IgD-negative memory B cell (primary cell): ENCODE data around the gene KLF14. TPM values are rescaled to one million over a fixed set of nuclear protein-coding genes. Genes with fewer than 3 reads are reported as not detected.
"Not testable (repeated sequence)": the region's sequence is repeated elsewhere in the genome, so short reads cannot be mapped to it uniquely, and the experiment has no call there.

Experiments used
- H3K27ac Mint-ChIP-seq, 3 donors: one replicate each; pipeline ENCODE4 v1.8.0; 2020 to 2022; ENCODE audit warnings: mild to moderate bottlenecking in 3 of 3, mixed read lengths in 3 of 3, moderate library complexity in 1 of 3
- H3K27me3 Mint-ChIP-seq: one replicate; pipeline ENCODE4 v1.8.0; 2021; ENCODE audit warnings: mixed read lengths
- H3K36me3 Mint-ChIP-seq: one replicate; pipeline ENCODE4 v1.8.0; 2020; ENCODE audit warnings: mild to moderate bottlenecking, mixed read lengths
- H3K4me1 Mint-ChIP-seq, 3 donors: one replicate each; pipeline ENCODE4 v1.8.0; 2020 to 2022; ENCODE audit warnings: mixed read lengths in 3 of 3, mild to moderate bottlenecking in 1 of 3
- H3K4me3 Mint-ChIP-seq, 4 donors: one replicate each; pipeline ENCODE4 v1.8.0; 2020 to 2022; ENCODE audit warnings: mild to moderate bottlenecking in 4 of 4, mixed read lengths in 4 of 4, moderate library complexity in 3 of 4
- H3K9me3 Mint-ChIP-seq, 3 donors: one replicate each; pipeline ENCODE4 v1.8.0; 2020 to 2021; ENCODE audit warnings: mixed read lengths in 3 of 3, mild to moderate bottlenecking in 1 of 3
- polyA plus RNA-seq: library from polyadenylated mRNA; unstranded; fragments of 300-500 nt; fragmentation: Illumina TruSeq; gene quantifications from one replicate; pipeline ENCODE4 v1.2.3, GENCODE V29; 2021

The KLF14 gene
- polyA plus RNA-seq, result 0.11 TPM

DNA sequence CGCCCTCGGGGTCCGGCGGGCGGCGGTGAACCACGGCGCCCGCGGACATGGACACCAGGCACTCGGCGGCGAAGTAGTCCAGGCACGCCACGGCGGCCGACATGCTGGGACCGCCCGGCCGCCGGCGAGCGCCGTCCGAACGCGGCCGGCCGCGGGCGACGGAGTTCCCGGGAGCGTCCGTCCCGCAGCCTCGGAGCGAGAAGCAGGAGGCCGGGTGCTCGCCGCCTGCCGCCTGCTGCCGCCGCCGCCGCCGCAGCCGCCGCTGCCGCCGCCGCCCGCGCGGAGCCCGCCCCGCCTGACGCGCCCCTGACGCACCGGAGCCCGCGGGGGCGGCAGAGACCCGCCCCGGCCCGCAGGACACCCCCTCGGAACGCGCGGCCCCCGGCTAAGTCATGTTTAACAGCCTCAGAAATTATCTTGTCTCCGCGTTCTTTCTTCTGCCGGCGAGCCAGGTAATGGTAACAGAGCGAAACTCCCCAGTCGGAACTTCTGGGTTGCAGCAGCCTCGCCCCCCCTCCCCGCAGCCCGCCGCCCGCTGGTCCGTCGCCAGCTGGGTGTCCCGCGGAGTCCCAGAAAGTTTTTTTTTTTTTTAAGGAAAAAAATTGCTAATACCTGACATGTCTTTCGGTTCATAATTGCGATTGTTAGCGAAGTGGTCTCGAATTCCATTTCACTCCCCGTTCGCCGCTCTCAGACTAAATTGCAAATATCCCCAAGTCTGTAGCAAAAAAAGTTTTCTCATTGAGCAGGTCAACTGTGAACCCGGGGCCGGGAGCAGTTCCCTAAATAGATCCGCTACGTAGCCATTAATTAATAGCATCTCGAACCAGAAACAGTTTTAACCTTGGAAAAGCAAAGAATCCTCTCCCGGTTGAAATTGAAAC lies at the start of gene KLF14:
Gene KLF14 (minus strand): TSS at position 277 of the 884 bp plus-strand sequence. CDS start 174 bp downstream, at position 103.
- H3K36me3 Mint-ChIP-seq, result peaks cover 3% of the 10 kb centered on the region
- H3K4me3 Mint-ChIP-seq, result peak within 1 kb of the TSS; percentile 86 to 95 (median 91)
- peaks cover 55% of the 10 kb centered on the region for H3K27me3 Mint-ChIP-seq
- H3K4me1 Mint-ChIP-seq, result peaks cover 1 to 14% (median 2%) of the 10 kb centered on the region in 3 donors
- peaks cover 0 to 2% (median 0%) of the 10 kb centered on the region in 3 donors for H3K9me3 Mint-ChIP-seq
- peak within 1 kb of the TSS; percentile 19 to 90 (median 75) for H3K27ac Mint-ChIP-seq

DNA sequence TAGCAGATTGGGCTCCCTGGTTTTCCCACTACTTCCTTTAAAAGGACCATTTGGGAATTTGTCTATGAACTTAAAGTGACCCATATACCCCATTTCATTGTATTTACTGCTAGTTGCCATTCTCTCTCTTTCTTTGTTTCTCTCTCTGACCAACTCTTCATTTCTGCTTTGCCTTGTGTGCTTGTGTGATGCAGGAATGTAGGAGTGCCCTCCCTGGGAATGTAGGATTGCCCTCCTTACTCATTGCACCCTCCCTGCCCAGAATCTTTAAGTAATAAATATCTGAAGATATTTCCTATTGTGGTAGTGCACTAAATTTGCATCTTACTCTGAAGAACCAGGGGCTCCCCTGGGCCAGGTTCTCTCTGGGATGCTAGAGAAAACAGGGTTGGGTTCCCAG lies 47.3 kb upstream of the KLF14 start:
- H3K27me3 Mint-ChIP-seq, result peaks cover 16% of the 10 kb centered on the region
- no peak overlapping the region for H3K4me3 Mint-ChIP-seq
- peaks cover 0 to 4% (median 3%) of the 10 kb centered on the region in 3 donors for H3K9me3 Mint-ChIP-seq
- H3K36me3 Mint-ChIP-seq, result no peaks in the 10 kb centered on the region
- no peak overlapping the region for H3K27ac Mint-ChIP-seq
- H3K4me1 Mint-ChIP-seq, result no peaks in the 10 kb centered on the region

DNA sequence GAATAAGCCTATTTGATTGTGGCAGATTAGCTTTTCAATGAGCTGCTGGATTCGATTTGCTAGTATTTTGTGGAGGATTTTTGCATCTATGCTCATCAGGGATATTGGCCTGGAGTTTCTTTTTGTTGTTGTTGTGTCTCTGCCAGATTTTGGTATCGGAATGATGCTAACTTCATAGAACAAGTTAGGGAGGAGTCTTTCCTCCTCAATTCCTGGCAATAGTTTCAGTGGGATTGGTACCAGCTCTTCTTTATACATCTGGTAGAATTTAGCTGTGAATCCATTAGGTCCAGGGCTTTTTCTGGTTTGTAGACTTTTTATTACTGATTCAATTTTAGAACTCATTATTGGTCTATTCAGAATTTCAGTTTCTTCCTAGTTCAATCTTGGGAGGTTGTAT lies 43.4 kb upstream of the KLF14 start:
- Mint-ChIP-seq H3K36me3 (no peaks in the 10 kb centered on the region), H3K4me1 (no peaks in the 10 kb centered on the region), H3K9me3 (peaks cover 2 to 5% (median 4%) of the 10 kb centered on the region in 3 donors), H3K27ac (no peak overlapping the region), H3K4me3 (no peak overlapping the region), H3K27me3 (peaks cover 19% of the 10 kb centered on the region)

DNA sequence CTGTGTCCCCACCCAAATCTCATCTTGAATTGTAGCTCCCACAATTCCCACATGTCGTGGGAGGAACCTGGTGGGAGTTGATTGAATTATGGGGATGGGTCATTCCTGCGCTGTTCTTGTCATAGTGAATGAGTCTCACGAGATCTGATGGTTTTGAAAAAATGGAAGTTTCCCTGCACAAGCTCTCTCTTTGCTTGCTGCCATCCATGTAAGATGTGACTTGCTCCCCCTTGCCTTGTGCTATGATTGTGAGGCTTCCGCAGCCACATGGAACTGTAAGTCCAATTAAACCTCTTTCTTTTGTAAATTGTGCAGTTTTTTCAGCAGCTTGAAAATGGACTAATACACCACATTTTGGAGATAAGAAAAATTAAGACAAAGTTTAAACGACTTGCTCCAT lies 38.4 kb upstream of the KLF14 start:
- not testable (repeated sequence) for H3K27me3 Mint-ChIP-seq, H3K4me1 Mint-ChIP-seq, H3K36me3 Mint-ChIP-seq, H3K27ac Mint-ChIP-seq, H3K4me3 Mint-ChIP-seq
- peaks cover 14 to 37% (median 27%) of the 10 kb centered on the region in 3 donors for H3K9me3 Mint-ChIP-seq

DNA sequence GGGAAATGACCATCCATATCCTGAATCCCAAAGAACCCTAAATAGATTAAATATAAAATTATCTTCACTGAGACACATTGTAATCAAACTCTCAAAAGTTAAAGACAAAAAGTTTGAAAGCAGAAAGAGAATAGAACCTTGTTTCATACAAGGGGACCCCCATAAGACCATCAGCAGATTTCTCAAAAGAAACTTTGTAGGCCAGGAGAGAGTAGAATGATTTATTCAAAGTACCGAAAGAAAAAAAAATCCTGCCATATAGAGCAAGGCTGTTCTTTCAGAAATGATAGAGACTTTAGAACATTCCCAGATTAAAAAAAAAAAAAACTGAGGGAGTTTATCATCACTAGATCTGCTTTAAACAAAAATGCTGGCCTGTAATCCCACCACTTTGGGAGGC lies 34.8 kb upstream of the KLF14 start:
- peaks cover 14 to 51% (median 27%) of the 10 kb centered on the region in 3 donors for H3K9me3 Mint-ChIP-seq
- peaks cover 9% of the 10 kb centered on the region for H3K27me3 Mint-ChIP-seq
- H3K27ac Mint-ChIP-seq, result no peak overlapping the region

DNA sequence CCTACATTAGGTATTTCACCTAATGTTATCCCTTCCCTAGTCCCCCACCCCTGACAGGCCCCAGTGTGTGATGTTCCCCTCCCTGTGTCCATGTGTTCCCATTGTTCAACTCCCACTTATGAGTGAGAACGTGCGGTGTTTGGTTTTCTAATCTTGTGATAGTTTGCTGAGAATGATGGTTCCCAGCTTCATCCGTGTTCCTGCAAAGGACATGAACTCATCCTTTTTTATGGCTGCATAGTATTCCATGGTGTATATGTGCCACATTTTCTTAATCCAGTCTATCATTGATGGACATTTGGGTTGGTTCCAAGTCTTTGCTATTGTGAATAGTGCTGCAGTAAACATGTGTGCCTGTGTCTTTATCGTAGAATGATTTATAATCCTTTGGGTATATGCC lies 30.6 kb upstream of the KLF14 start:
- not testable (repeated sequence) for H3K36me3 Mint-ChIP-seq, H3K4me1 Mint-ChIP-seq, H3K27ac Mint-ChIP-seq, H3K27me3 Mint-ChIP-seq, H3K4me3 Mint-ChIP-seq
- peaks cover 5 to 27% (median 9%) of the 10 kb centered on the region in 3 donors for H3K9me3 Mint-ChIP-seq

More for the DNA sequence above, 34.8 kb upstream of the KLF14 start:
- Mint-ChIP-seq H3K4me1 (no peaks in the 10 kb centered on the region), H3K4me3 (no peak overlapping the region), H3K36me3 (peaks cover 7% of the 10 kb centered on the region)

DNA sequence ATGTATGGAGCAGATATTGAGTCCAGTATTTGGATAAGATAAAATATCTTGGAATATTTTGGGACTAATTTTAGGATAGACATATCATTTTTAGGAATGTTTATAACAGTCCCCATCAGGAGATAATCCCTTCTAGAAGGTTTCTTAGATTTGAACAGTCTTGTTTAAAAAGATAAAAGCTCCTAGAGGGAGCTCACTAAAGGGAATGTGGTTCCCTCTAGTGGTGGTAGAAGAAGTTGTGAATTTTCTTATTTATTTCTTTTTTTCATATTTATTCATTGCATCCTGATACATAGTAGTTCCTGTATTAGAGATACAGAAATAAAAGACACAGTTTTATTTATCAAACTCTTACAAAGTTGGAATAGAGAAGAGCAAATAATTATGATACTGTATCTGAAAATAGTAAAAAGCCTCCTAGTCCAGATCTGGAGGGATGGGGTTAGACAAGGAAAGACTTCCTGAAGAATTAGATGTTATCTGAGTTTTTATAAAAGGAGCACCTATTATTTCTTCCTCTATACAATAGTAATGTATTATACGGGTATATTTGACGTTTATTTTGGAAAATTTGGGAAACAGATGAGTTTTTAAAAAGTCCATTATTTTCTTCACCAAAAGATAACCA lies 24.5 kb upstream of the KLF14 start:
- Mint-ChIP-seq H3K27ac (no peak overlapping the region), H3K36me3 (no peaks in the 10 kb centered on the region), H3K9me3 (no peaks in the 10 kb centered on the region), H3K4me3 (no peak overlapping the region), H3K27me3 (no peaks in the 10 kb centered on the region), H3K4me1 (peaks cover 0 to 5% (median 1%) of the 10 kb centered on the region in 3 donors)

DNA sequence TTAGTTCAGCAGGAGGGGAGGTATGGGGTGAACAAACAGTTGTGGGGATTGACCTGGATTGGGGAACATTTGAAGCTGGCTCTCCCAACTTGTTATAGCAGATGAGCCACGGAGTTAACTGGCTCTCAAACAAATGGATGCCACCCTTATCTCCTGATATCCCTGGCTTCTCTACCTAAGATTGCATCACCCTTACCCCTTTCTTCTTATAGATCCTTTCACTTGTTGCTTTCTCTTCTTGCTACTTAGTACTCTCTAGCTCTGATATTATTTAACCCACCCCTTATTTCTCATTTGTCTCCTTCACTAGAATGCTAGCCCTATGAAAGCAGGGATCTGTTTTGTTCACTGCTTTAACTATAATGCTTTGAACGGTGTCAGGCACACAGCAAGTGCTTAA lies 22.3 kb upstream of the KLF14 start:
- peaks cover 4% of the 10 kb centered on the region for H3K27me3 Mint-ChIP-seq
- H3K36me3 Mint-ChIP-seq, result no peaks in the 10 kb centered on the region
- H3K27ac Mint-ChIP-seq, result peak overlapping the region in 1 of 3 donors; percentile 73
- no peaks in the 10 kb centered on the region for H3K9me3 Mint-ChIP-seq
- no peak overlapping the region for H3K4me3 Mint-ChIP-seq
- H3K4me1 Mint-ChIP-seq, result peaks cover 2 to 11% (median 5%) of the 10 kb centered on the region in 3 donors

DNA sequence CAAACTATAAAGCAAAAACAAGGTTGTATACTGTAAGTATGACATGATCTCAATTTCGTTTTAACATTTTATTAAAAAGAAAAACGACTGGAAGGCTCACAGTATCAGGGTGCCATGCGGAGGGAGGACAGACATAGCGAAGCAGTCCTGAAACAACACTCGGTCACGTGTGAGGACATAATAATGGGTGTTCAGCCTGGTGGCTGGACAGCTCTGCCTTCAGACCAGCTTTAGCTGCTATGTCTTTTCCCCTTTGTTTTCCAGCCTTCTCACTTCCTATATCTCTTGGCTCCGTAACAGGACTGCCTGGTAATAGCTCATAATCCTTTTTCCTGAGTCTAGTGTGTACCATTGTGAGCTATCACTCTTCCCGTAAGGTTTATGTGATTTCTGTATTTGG lies 18.4 kb upstream of the KLF14 start:
- H3K4me1 Mint-ChIP-seq, result peaks cover 4 to 8% (median 5%) of the 10 kb centered on the region in 3 donors
- H3K9me3 Mint-ChIP-seq, result no peaks in the 10 kb centered on the region
- peaks cover 4% of the 10 kb centered on the region for H3K27me3 Mint-ChIP-seq
- H3K27ac Mint-ChIP-seq, result no peak overlapping the region
- no peaks in the 10 kb centered on the region for H3K36me3 Mint-ChIP-seq
- H3K4me3 Mint-ChIP-seq, result no peak overlapping the region

DNA sequence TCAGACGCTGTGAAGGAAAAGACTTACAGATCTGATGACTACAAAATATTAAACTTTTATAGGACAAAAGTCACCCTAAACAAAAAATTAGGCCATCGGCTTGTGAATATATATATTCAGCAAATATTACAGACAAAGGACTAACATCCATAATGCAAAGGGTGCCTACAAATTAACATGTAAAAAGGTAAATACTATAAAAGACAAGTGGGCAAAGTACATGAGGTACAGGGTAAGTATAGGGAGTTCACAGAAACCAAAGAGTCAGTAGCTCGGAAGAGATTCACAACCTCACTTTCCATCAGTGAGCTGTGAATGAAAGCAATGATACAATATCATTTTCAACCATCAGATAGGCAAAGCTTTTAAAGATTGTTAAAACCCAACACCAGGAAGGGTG lies 16.7 kb upstream of the KLF14 start:
- Mint-ChIP-seq H3K4me1 (peaks cover 3 to 8% (median 4%) of the 10 kb centered on the region in 3 donors), H3K27ac (no peak overlapping the region), H3K9me3 (no peaks in the 10 kb centered on the region), H3K36me3 (no peaks in the 10 kb centered on the region), H3K4me3 (no peak overlapping the region), H3K27me3 (peaks cover 4% of the 10 kb centered on the region)

DNA sequence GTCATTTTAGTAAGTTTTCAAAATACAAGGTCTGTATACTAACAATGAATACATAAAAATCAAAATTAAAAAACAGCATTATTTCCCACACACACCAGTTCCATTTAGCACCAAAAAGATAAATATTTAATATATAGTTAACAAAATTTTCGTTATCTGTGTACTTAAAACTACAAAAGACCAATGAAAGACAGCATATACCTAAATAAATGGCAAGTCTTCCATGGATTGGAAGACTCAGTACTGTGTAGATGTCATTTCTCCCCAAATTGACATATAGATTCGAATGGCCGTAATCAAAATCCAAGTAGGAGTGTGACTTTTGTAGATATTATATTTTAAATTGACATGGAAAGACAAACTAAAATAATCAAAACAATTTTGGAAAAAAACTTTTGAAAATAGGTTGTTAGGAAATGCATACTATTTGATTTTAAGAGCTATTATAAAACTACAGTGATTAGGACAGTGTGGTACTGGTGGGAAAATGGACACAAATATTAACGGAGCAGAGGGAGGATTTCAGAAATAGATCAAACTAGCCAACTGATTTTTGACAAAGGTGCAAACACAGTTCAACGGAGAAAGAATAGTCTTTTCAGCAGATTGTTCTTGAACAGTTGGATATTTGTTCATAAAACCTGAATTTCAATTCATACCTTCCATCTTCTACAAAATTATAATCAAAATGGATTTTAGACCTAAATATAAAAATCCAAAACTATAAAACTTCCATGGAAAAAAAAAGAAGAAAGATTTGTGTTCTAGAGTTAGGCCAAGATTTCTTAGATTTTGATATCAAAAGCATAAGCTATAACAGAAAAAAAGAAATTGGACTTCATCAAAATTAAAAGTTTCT lies 14.8 kb upstream of the KLF14 start:
- no peak overlapping the region for H3K4me3 Mint-ChIP-seq
- no peak overlapping the region for H3K27ac Mint-ChIP-seq
- H3K9me3 Mint-ChIP-seq, result no peaks in the 10 kb centered on the region
- no peaks in the 10 kb centered on the region for H3K36me3 Mint-ChIP-seq
- H3K27me3 Mint-ChIP-seq, result peaks cover 7% of the 10 kb centered on the region
- H3K4me1 Mint-ChIP-seq, result peaks cover 3 to 8% (median 4%) of the 10 kb centered on the region in 3 donors

DNA sequence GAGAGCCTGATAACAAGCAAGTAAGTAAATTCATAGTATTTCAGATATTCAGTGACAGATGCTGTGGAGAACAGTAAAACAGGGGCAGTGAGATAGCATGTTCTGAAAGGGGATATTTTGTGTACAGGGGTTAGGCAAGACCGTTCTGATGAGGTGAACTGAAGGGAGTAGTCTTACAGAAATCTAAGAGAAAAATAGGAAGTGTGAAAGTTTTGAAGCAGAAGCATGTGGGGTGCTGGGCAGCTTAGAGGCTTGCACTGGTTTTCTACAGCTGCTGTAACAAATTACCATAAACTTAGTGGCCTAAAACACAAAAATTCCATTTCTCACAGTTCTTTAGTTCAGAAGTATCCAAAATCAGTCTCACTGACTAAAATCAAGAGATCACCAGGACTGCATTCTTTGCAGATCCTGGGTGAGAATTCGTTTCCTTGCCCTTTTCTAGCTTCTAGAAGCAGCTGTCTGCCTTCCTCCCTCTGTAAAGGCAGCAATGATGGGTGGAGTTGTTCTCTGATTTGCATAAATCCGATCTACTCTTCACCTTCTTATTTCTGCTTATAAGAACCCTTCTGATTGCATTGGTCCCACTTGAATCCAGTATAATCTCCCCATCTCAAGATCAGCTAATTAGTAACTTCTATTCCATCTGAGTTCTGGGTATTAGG lies 7.5 kb upstream of the KLF14 start:
- Mint-ChIP-seq H3K9me3 (no peaks in the 10 kb centered on the region), H3K4me3 (no peak overlapping the region), H3K27me3 (peaks cover 16% of the 10 kb centered on the region), H3K4me1 (peaks cover 0 to 5% (median 0%) of the 10 kb centered on the region in 3 donors), H3K36me3 (no peaks in the 10 kb centered on the region), H3K27ac (no peak overlapping the region)

DNA sequence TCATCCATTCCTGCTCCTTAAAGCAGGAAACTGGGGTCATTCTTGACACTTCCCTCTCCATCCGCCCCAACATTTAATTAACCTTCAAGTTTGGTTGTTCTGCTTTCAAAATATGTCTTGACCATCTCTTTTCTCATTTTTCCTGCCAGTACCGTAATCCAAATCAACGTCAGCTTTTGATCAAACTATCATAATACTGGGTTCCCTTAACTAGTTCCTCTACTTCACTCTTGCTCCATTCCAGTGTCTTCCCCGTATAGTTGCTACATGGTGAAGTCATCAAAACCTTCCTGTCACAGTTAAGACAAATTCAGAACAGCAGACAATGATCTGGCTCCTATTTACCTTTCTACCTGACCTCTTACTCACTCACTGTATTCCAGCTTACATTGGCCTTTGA lies 6.6 kb upstream of the KLF14 start:
- H3K27me3 Mint-ChIP-seq, result peaks cover 23% of the 10 kb centered on the region
- H3K36me3 Mint-ChIP-seq, result no peaks in the 10 kb centered on the region
- peaks cover 0 to 5% (median 0%) of the 10 kb centered on the region in 3 donors for H3K4me1 Mint-ChIP-seq
- no peak overlapping the region for H3K4me3 Mint-ChIP-seq
- H3K27ac Mint-ChIP-seq, result no peak overlapping the region
- peaks cover 0 to 2% (median 0%) of the 10 kb centered on the region in 3 donors for H3K9me3 Mint-ChIP-seq

DNA sequence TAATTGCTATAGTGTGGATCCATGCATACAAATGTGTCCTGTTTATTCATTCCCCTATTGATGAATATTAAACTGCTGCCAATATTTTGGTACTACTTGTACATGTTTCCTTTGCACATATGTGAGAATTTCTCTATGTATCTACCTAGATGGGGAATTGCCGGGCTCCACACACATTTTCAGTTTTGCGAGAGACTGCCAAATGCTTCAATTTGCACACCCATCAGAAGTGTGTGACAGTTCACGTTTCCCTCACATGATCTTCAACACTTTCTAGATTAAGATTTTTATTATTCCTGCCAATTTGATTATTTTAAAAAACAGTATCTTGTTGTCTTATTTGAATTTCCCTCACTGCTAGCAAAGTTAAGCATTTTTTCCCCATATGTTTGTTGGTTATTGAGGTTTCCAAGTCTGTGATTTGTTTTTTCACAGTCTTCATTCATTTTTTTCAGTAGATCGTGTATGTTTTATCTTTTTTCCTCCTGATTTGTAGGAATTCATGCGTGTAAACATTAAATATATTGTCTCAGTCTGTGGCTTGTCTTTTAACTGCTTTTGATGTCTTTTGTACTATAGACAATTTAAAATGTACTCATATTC lies 2.4 kb upstream of the KLF14 start:
- Mint-ChIP-seq H3K27me3 (peaks cover 43% of the 10 kb centered on the region), H3K4me3 (peak overlapping the region in 1 of 4 donors; percentile 67)

More for the DNA sequence above, 2.4 kb upstream of the KLF14 start:
- Mint-ChIP-seq H3K4me1 (peaks cover 1 to 14% (median 2%) of the 10 kb centered on the region in 3 donors), H3K36me3 (no peaks in the 10 kb centered on the region), H3K27ac (peak overlapping the region in 1 of 3 donors; percentile 54), H3K9me3 (peaks cover 0 to 2% (median 0%) of the 10 kb centered on the region in 3 donors)
